HL-60 (cell line): ENCODE results near the gene POLR1A.

Experiments used
- DNase-seq, 2 experiments: peaks; one replicate each; pipeline ENCODE4 v3.0.0-alpha.2; 2010 to 2020; ENCODE audit warnings: low read depth in 1 of 2, low spot score in 1 of 2
- H3K27ac ChIP-seq: fragments of 250-450 bp; sonication (Bioruptor Pico); replicated peaks from 2 replicates; pipeline ENCODE4 v1.5.1; 2020; ENCODE audit warnings: mild to moderate bottlenecking, moderate library complexity
- H3K27me3 ChIP-seq: fragments of 250-450 bp; sonication (Bioruptor Pico); 2 replicates; pipeline ENCODE4 v1.5.1; 2021; ENCODE audit warnings: mild to moderate bottlenecking, moderate library complexity; ENCODE audit not compliant: insufficient read depth, poor library complexity, severe bottlenecking
- H3K4me3 ChIP-seq: replicated peaks from 2 replicates; pipeline ENCODE4 v1.5.1; 2011; ENCODE audit warnings: mild to moderate bottlenecking, control low read depth, low read length; ENCODE audit not compliant: insufficient read depth
- GABPA ChIP-seq: IDR thresholded peaks from 2 replicates; pipeline ENCODE4 v1.6.1; 2012; ENCODE audit warnings: low read depth
- POLR2AphosphoS5 ChIP-seq: IDR thresholded peaks from 2 replicates; pipeline ENCODE4 v1.6.1; 2012; ENCODE audit warnings: low read depth
- SPI1 ChIP-seq: IDR thresholded peaks from 2 replicates; pipeline ENCODE4 v1.6.1; 2012; ENCODE audit warnings: low read depth, mild to moderate bottlenecking, borderline replicate concordance
- TF ChIP-seq, protein P1 (sequence below): IDR thresholded peaks from 2 replicates; pipeline ENCODE4 v1.6.1; 2012; ENCODE audit warnings: low read depth; ENCODE audit not compliant: insufficient replicate concordance
- TF ChIP-seq, protein P2 (sequence below): IDR thresholded peaks from one replicate; pipeline ENCODE4 v1.5.1; 2011; ENCODE audit warnings: low read length, control low read depth, inconsistent platforms; ENCODE audit not compliant: insufficient read depth

Gene POLR1A

DNA sequence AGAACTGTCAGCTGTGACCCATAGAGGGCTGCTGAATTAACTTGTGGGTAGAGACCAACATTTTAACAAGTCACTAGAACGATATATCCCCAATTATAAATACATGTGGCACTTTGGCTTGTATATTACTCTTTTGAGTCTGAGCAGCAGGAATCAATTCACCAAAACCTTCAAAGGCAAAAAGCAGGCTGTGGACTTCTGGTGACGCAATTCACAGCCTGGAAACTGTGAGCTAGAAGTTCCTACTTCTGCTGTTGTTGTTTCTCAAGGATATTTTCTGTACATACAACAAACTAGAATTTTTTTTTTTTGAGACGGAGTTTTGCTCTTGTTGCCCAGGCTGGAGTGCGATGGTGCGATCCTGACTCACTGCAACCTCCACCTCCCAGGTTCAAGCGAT, 37.6 kb upstream of the POLR1A start:
- Histone ChIP-seq H3K4me3 (no peak overlapping the region), H3K27ac (peak overlapping the region; percentile 51), H3K27me3 (no peaks in the 10 kb centered on the region)
- peak; percentile 36 to 59 for DNase-seq
- TF ChIP-seq, protein P1, sequence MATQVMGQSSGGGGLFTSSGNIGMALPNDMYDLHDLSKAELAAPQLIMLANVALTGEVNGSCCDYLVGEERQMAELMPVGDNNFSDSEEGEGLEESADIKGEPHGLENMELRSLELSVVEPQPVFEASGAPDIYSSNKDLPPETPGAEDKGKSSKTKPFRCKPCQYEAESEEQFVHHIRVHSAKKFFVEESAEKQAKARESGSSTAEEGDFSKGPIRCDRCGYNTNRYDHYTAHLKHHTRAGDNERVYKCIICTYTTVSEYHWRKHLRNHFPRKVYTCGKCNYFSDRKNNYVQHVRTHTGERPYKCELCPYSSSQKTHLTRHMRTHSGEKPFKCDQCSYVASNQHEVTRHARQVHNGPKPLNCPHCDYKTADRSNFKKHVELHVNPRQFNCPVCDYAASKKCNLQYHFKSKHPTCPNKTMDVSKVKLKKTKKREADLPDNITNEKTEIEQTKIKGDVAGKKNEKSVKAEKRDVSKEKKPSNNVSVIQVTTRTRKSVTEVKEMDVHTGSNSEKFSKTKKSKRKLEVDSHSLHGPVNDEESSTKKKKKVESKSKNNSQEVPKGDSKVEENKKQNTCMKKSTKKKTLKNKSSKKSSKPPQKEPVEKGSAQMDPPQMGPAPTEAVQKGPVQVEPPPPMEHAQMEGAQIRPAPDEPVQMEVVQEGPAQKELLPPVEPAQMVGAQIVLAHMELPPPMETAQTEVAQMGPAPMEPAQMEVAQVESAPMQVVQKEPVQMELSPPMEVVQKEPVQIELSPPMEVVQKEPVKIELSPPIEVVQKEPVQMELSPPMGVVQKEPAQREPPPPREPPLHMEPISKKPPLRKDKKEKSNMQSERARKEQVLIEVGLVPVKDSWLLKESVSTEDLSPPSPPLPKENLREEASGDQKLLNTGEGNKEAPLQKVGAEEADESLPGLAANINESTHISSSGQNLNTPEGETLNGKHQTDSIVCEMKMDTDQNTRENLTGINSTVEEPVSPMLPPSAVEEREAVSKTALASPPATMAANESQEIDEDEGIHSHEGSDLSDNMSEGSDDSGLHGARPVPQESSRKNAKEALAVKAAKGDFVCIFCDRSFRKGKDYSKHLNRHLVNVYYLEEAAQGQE = no peak
- no peak for TF ChIP-seq SPI1
- no peak for TF ChIP-seq GABPA
- TF ChIP-seq POLR2AphosphoS5 = no peak
- TF ChIP-seq, protein P2, sequence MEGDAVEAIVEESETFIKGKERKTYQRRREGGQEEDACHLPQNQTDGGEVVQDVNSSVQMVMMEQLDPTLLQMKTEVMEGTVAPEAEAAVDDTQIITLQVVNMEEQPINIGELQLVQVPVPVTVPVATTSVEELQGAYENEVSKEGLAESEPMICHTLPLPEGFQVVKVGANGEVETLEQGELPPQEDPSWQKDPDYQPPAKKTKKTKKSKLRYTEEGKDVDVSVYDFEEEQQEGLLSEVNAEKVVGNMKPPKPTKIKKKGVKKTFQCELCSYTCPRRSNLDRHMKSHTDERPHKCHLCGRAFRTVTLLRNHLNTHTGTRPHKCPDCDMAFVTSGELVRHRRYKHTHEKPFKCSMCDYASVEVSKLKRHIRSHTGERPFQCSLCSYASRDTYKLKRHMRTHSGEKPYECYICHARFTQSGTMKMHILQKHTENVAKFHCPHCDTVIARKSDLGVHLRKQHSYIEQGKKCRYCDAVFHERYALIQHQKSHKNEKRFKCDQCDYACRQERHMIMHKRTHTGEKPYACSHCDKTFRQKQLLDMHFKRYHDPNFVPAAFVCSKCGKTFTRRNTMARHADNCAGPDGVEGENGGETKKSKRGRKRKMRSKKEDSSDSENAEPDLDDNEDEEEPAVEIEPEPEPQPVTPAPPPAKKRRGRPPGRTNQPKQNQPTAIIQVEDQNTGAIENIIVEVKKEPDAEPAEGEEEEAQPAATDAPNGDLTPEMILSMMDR = no peak

DNA sequence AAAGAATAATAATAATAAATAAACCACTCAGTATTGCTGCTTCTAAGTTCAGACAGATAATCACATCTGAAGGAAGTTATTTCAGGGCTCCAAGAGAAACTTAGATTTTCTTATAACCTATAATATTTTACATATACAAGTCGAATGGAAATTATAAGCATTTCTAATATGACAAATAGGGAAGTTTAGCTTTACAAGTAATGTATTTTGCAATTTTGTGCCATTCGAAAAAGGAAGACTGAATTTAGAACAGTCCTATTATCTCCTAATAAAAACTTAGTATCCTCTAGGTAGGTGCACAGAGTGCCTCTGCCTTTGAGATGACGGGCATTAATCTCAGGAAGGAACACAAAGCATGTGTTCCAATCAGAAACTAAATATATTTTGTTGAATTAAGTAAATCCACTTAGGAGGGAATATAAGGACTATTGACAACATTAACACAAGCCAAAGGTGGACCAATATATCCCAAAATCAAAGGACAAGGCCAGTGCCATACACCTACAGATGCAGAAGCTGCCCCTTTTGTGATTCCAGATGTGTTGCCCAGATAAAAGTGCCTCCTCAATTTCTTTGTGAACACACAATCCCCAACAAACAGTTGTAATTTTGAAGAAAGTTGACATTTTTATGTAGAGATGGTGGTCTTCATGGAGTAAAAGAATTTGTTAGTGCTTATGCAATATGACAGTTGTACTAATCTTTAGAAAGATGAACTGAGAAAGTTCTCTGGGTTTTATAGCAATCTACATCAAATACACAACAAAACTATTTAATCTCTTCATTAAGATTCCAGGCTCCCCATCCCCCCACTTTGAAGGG, 37.0 kb upstream of the POLR1A start:
- no peak for DNase-seq
- no peaks in the 10 kb centered on the region for H3K27me3 ChIP-seq
- H3K27ac ChIP-seq = peak overlapping the region; percentile 51
- TF ChIP-seq, protein P1 = no peak
- no peak for TF ChIP-seq GABPA
- no peak for TF ChIP-seq SPI1
- no peak for TF ChIP-seq POLR2AphosphoS5
- TF ChIP-seq, protein P2 = no peak
- H3K4me3 ChIP-seq = no peak overlapping the region

DNA sequence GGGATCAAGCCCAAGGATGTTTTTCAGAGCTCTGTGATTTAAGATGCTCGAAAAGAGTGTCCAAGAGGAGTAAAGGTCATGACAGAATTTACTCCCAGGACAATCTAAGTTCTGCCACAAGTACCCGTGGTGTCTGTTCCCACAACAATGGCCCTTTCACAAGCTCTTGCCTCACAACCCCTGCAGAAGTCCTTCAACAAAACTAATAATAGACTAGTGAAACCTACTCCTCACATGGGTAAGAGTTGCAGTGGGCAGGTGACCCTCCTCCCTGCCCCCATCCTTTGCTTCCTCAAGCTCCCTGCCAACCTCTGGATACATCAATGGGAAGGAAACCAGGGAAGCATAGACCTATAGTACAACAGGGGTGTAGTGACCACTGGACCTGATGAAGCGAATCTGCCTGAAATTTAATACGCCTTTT, 35.3 kb upstream of the POLR1A start:
- Histone ChIP-seq H3K27ac (no peak overlapping the region), H3K27me3 (no peaks in the 10 kb centered on the region), H3K4me3 (no peak overlapping the region)
- peak; percentile 44; the same call in 1 of the 2 replicates for TF ChIP-seq POLR2AphosphoS5
- TF ChIP-seq GABPA = no peak
- peak in 1 of 2 experiments; percentile 15 for DNase-seq

DNA sequence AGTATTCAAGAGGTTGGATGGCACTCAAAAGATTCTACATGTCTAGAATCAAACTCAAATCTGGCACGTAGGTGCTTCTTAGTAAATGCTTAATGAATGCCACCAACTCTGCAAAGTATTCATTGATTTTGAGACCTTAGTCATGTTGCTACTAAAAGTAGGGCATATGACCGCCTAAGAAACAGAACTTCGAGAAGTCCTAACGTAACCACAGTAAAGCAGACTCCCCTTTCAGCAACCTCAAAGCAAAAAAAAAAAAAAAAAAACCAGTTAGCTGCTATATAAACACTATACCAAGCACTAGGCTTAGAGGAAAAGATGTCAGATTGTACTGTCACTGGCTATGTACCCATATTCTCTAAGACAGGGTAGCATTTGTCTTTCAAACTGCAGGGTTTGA, 34.3 kb upstream of the POLR1A start:
- DNase-seq = no peak
- TF ChIP-seq SPI1 (no peak), POLR2AphosphoS5 (no peak), GABPA (no peak)
- TF ChIP-seq, protein P2 = no peak
- TF ChIP-seq, protein P1 = no peak
- H3K4me3 ChIP-seq = no peak overlapping the region
- H3K27me3 ChIP-seq = no peaks in the 10 kb centered on the region
- no peak overlapping the region for H3K27ac ChIP-seq
